ENCODE measurements around the gene USP54. TPM values are rescaled to one million over a fixed set of nuclear protein-coding genes. Genes with fewer than 3 reads are reported as not detected.

The USP54 gene
- total RNA-seq, 4 donors from 2014 or later, result 109 to 168 (median 114) TPM

DNA sequence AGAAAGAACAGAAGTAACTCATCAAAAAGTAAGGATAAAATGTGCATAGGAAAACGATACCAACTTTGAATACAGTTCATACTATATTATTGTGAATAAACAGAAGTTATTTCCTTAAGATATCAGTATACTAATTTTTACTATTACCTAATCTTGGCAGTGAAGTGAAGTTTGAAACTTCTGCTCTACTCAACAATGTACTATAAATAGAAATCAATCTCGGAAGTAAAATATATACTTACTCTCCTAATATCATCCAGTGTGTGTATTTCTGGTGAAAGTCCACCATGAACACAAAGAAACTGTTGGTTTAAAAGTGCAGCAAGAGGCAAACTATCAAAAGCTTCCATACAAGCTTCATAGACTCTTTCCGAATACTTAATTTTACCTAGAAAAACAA, 119.9 kb downstream of the USP54 start:
- H3K9me3 ChIP-seq, result no peaks in the 10 kb centered on the region
- TF ChIP-seq, protein P1, sequence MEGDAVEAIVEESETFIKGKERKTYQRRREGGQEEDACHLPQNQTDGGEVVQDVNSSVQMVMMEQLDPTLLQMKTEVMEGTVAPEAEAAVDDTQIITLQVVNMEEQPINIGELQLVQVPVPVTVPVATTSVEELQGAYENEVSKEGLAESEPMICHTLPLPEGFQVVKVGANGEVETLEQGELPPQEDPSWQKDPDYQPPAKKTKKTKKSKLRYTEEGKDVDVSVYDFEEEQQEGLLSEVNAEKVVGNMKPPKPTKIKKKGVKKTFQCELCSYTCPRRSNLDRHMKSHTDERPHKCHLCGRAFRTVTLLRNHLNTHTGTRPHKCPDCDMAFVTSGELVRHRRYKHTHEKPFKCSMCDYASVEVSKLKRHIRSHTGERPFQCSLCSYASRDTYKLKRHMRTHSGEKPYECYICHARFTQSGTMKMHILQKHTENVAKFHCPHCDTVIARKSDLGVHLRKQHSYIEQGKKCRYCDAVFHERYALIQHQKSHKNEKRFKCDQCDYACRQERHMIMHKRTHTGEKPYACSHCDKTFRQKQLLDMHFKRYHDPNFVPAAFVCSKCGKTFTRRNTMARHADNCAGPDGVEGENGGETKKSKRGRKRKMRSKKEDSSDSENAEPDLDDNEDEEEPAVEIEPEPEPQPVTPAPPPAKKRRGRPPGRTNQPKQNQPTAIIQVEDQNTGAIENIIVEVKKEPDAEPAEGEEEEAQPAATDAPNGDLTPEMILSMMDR (IDR thresholded peaks at IDR 0.05), result no peak
- TF ChIP-seq EP300 (IDR thresholded peaks at IDR 0.05; ENCODE audit: low read depth) (no peak), POLR2A (IDR thresholded peaks at IDR 0.05) (no peak), POLR2AphosphoS5 (IDR thresholded peaks at IDR 0.05) (no peak)
- intact Hi-C loops (cut with DNase I; ENCODE audit: low total_unique reads) (no loop called here), in situ Hi-C loops (cut with MboI; ENCODE audit: low pct_ligation_motif_present in 1 of 4, low pct_unique_long_range_greater_than_20kb in 1 of 4, low sequenced_read_pairs in 3 of 4) (no loop called here)
- H3K4me3 ChIP-seq, result no peak overlapping the region
- 83% methylated on average over 3 of the region's 3 CpGs for WGBS, 2 donors (ENCODE audit: low coverage in 1 of 2)
- DNase-seq, result no peak
- H3K27me3 ChIP-seq, result no peaks in the 10 kb centered on the region
- no peaks in the 10 kb centered on the region for H3K4me1 ChIP-seq
- H3K36me3 ChIP-seq, result peaks cover 0 to 83% (median 24%) of the 10 kb centered on the region in 4 donors
- no peak overlapping the region for H3K27ac ChIP-seq

DNA sequence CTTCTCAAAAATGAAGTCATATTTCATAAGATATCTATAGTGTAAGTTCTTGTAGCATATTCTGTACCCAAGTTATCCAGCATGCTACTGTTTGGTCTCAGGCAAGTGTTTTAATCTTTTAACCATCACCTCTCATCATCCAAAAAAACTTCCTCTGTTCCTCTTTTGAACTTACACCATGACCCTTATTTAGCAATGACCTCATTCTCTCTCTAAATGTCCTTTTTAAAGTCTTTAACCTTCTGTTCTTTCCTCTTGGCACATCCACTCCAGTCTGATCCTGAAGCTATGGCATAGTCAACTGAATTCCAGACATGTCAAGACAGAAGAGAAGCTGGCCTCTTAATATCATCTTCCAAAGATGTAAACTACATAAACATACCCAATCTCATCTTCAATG, 121.6 kb downstream of the USP54 start:
- H3K4me1 ChIP-seq, result no peaks in the 10 kb centered on the region
- peaks cover 0 to 88% (median 18%) of the 10 kb centered on the region in 4 donors for H3K36me3 ChIP-seq
- intact Hi-C loops (cut with DNase I; ENCODE audit: low total_unique reads), result no loop called here
- H3K27ac ChIP-seq, result no peak overlapping the region
- no peaks in the 10 kb centered on the region for H3K9me3 ChIP-seq
- DNase-seq, result no peak
- no peaks in the 10 kb centered on the region for H3K27me3 ChIP-seq
- TF ChIP-seq POLR2A (IDR thresholded peaks at IDR 0.05), result no peak
- no peak for TF ChIP-seq POLR2AphosphoS5 (IDR thresholded peaks at IDR 0.05)
- TF ChIP-seq, protein P1 (IDR thresholded peaks at IDR 0.05), result no peak
- no peak for TF ChIP-seq EP300 (IDR thresholded peaks at IDR 0.05; ENCODE audit: low read depth)
- in situ Hi-C loops (cut with MboI; ENCODE audit: low pct_ligation_motif_present in 1 of 4, low pct_unique_long_range_greater_than_20kb in 1 of 4, low sequenced_read_pairs in 3 of 4), result no loop called here
- H3K4me3 ChIP-seq, result no peak overlapping the region

DNA sequence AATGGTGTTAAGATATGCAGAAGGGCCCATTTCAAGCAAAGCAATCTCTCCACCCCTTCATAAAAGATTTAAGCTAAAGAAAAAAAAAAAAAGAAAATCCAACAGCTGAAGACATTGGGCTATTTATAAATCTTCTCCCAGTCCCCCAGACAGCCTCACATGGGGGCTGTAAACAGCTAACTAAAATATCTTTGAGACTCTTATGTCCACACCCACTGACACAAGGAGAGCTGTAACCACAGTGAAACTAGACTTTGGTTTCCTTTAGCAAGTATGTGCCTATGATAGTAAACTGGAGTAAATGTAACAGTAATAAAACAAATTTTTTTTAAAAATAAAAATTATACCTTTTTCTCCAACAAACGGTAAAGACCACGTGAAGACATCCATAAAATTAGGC, 123.9 kb downstream of the USP54 start:
- H3K9me3 ChIP-seq, result no peaks in the 10 kb centered on the region
- in situ Hi-C loops (cut with MboI; ENCODE audit: low pct_ligation_motif_present in 1 of 4, low pct_unique_long_range_greater_than_20kb in 1 of 4, low sequenced_read_pairs in 3 of 4) (no loop called here), intact Hi-C loops (cut with DNase I; ENCODE audit: low total_unique reads) (no loop called here)
- no peak for DNase-seq
- no peaks in the 10 kb centered on the region for H3K4me1 ChIP-seq
- H3K36me3 ChIP-seq, result peaks cover 0 to 73% (median 13%) of the 10 kb centered on the region in 4 donors
- 59 to 79% methylated on average over 2 of the region's 2 CpGs for WGBS, 2 donors (ENCODE audit: low coverage in 1 of 2)
- no peak overlapping the region for H3K4me3 ChIP-seq
- no peaks in the 10 kb centered on the region for H3K27me3 ChIP-seq
- TF ChIP-seq POLR2A (IDR thresholded peaks at IDR 0.05), result no peak
- no peak for TF ChIP-seq POLR2AphosphoS5 (IDR thresholded peaks at IDR 0.05)
- TF ChIP-seq EP300 (IDR thresholded peaks at IDR 0.05; ENCODE audit: low read depth), result no peak
- no peak overlapping the region for H3K27ac ChIP-seq

DNA sequence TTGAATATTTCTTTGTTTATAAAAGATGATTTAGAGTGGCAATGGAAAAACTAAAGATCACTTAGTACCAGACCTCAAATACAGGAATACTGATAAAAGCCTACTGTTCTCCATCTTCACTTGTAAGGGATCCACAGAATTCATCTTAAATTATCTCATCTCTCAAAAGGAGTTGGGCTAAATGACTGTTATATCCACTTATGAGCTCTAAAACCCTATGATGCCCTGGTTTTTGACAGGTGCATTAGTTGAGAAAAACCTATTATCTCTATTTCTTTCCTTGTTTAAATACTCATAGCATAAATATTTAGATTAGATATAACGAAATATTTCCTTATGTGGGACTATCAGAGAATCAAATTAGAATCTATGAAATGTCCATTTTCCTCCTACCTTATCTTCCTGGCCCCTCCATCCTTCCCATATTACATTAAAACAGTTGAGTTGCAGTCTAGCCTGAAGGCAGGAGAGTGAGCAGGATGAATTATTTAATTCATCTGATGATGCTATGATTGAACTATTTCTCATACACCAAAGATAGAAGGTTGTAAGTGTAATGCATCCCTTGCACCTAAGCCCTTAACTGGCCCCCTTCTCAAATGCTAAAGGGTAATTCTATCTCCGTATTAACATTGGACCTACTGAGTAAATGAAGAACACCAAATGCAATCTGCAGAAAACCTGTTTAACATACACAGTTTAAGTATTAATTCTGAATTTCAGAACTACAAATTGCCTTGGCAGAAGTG, 125.0 kb downstream of the USP54 start:
- WGBS, 2 donors (ENCODE audit: low coverage in 1 of 2), result 76 to 88% methylated on average over 2 of the region's 2 CpGs
- H3K36me3 ChIP-seq, result peaks cover 0 to 66% (median 13%) of the 10 kb centered on the region in 4 donors
- intact Hi-C loops (cut with DNase I; ENCODE audit: low total_unique reads), result no loop called here

More for the DNA sequence above, 125.0 kb downstream of the USP54 start:
- TF ChIP-seq POLR2AphosphoS5 (IDR thresholded peaks at IDR 0.05), result no peak
- TF ChIP-seq EP300 (IDR thresholded peaks at IDR 0.05; ENCODE audit: low read depth), result no peak
- no peak for TF ChIP-seq POLR2A (IDR thresholded peaks at IDR 0.05)
- TF ChIP-seq, protein P1 (IDR thresholded peaks at IDR 0.05), result no peak
- Histone ChIP-seq H3K4me3 (no peak overlapping the region), H3K27ac (no peak overlapping the region), H3K9me3 (no peaks in the 10 kb centered on the region), H3K4me1 (peaks cover 0 to under 1% (median 0%) of the 10 kb centered on the region in 4 donors), H3K27me3 (no peaks in the 10 kb centered on the region)
- DNase-seq, result no peak
- in situ Hi-C loops (cut with MboI; ENCODE audit: low pct_ligation_motif_present in 1 of 4, low pct_unique_long_range_greater_than_20kb in 1 of 4, low sequenced_read_pairs in 3 of 4), result no loop called here
